Memory B cell (primary cell): Measurements from ENCODE around the gene IRF2BPL.

Experiments
- ATAC-seq: fragments of 150-1000 bp; cut with Tn5 transposase; 2 replicates; pipeline ENCODE4 v1.10.0; 2021; ENCODE audit warnings: low read depth, mild to moderate bottlenecking, moderate library complexity
- DNase-seq, 2 donors: peaks; one replicate each; pipeline ENCODE4 v3.0.0; 2022; ENCODE audit warnings: low spot score in 2 of 2
- H3K27ac Mint-ChIP-seq: one replicate; pipeline ENCODE4 v1.8.0; 2022; ENCODE audit warnings: mild to moderate bottlenecking, moderate library complexity, mixed read lengths
- H3K27me3 Mint-ChIP-seq: one replicate; pipeline ENCODE4 v1.8.0; 2022; ENCODE audit warnings: mixed read lengths
- H3K36me3 Mint-ChIP-seq: one replicate; pipeline ENCODE4 v1.8.0; 2022; ENCODE audit warnings: mild to moderate bottlenecking, mixed read lengths
- H3K4me1 Mint-ChIP-seq: one replicate; pipeline ENCODE4 v1.8.0; 2022; ENCODE audit warnings: mixed read lengths
- H3K4me3 Mint-ChIP-seq: one replicate; pipeline ENCODE4 v1.8.0; 2022; ENCODE audit warnings: mild to moderate bottlenecking, moderate library complexity, mixed read lengths
- H3K9me3 Mint-ChIP-seq: one replicate; pipeline ENCODE4 v1.8.0; 2022; ENCODE audit warnings: mixed read lengths

Gene IRF2BPL

DNA sequence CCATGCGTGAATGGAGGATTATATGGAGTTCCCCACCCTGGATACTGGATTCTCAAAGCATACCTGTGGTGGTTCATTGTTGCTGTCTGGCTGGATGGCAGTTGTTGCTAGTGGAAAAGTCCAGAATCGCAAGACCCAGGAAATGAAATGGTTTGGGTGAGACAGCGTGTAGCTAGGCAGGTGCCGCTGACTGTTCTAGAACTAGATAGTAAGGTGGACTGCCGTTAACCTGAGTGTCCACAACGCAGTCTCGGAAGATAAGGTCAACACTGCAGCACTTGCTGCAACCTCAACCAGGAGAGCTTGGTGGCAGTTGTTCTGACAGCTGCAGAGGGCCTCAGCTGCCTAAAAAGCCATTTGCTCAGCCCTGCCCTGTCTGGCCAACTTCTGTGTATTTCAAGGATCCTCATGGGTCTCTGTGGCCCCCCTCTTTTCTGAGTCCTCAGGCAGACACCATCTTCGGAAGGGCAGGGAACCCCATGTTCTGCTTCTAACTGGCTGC is 15.5 kb upstream of the IRF2BPL start:
- H3K9me3 Mint-ChIP-seq: no peaks in the 10 kb centered on the region
- DNase-seq (no peak), ATAC-seq (no peak)
- H3K27ac Mint-ChIP-seq: peak overlapping the region; percentile 49
- H3K4me1 Mint-ChIP-seq: peaks cover 22% of the 10 kb centered on the region
- H3K36me3 Mint-ChIP-seq: no peaks in the 10 kb centered on the region
- H3K4me3 Mint-ChIP-seq: no peak overlapping the region
- H3K27me3 Mint-ChIP-seq: no peaks in the 10 kb centered on the region

DNA sequence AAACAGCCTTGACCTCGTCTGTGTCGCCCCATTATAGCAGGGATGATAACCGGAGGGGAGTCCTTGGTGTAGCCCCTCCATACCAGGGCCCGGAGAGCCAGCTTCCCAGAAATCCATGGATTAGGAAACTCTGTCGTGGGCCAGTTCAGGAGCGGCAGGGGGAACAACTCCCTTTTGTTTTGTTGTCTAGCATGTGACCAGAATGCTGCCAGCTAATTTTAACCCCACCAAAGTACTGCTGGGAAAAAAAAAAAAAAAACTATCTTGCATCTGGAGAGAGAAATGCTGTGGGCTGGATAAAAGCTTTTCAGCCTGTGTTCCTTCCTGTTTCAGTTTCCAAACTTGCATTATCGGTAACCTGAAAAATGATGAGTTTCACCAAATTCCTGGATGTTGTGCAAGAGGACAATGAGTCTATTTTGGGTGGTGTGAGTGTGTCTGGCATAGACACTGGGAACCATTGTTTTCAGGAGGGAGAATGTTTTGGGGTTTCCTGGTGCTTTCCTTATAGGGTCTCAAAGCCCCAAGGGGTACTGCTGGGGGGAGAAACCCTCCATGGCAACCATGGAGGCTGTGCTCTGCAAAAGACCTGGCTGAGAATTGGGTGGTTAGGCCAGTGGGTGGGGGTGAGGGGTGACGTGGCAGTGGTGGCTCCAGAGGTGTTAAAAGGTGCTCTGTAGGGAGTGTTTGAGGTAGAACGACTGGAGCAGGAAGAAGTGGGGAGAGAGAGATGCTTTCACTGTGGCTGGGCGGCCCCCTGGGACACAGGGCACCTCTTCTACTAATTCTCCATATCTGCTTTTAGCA is 14.9 kb upstream of the IRF2BPL start:
- ATAC-seq (no peak), DNase-seq (no peak)
- Mint-ChIP-seq H3K27ac (peak overlapping the region; percentile 49), H3K36me3 (no peaks in the 10 kb centered on the region), H3K4me1 (peaks cover 22% of the 10 kb centered on the region), H3K4me3 (peak overlapping the region; percentile 27), H3K27me3 (no peaks in the 10 kb centered on the region), H3K9me3 (no peaks in the 10 kb centered on the region)

DNA sequence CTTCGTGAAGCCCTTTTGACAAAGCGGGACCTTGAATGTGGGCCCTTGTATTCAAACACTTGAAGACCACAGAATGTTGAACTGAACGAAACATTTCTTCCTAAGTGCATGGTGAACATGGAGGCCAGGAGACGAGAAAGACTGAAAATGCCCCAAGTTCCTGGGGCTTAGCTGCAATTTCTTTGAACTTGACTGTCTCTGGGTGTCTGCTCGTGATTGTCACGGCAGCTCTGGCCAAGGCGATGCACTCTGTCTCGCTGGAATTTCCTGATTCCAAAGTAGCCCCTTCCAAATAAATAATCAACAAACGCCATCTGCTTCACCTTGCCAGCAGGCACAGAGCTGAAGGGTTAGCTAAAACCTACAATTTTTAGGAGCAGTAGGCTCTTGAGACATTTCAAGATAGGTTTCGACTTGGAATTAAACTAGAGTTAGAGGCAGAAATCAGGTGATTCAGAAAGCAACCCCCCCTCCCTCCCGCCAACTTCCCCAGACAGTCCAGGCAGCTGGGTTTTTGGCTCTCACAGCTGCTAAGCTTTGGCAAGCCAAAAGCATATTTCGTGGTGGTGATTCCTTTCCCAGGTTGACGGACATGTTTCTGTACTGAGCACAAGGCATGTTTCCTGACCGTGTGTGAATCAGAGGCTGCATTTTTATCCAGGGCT is 13.5 kb upstream of the IRF2BPL start:
- Mint-ChIP-seq H3K4me1 (peaks cover 32% of the 10 kb centered on the region), H3K4me3 (no peak overlapping the region), H3K27me3 (no peaks in the 10 kb centered on the region), H3K9me3 (no peaks in the 10 kb centered on the region), H3K36me3 (no peaks in the 10 kb centered on the region), H3K27ac (peak overlapping the region; percentile 91)
- DNase-seq (no peak), ATAC-seq (no peak)

DNA sequence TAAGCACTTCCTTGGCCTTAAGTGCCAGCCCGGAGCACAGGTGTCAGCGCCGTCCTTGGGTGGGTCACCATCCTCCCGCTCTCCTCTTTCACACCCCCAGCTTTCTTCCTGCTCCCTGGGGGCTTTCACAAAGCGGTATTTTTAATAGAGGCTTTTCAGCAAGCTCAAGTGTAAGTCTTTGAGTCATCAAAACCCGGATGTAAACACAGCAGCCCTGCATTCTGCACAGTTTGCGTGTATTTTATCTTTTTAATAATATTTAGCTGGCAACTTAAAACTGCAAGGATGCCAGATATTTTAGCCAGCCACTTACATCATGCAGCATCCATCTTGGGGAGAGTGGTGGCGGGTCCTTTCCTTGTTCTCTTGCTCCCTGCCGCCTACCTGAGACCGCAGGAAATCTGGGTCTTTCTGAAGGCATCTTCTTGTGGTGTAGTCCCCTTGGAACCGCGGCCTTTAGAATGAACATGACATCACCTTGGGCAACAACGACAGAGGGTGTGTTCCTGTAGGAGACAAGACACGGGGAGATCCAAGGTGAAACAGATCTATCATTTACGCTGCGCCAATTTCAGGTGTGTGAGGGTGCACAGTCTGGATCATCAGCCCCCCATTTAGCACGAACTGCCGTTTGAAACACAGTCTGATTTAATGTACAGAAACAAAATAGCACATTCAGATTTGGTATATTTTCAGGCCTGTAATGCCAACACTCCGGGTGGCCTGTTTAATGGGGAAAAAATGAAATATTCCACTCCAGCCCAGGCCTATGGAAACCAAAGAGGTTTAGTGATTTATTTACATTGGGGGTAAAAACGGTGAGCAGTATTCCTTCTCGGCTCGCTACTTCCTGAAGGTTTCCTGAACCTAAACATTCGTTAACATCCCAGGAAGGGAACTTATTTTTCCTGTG is 12.5 kb upstream of the IRF2BPL start:
- no peaks in the 10 kb centered on the region for H3K36me3 Mint-ChIP-seq
- H3K27me3 Mint-ChIP-seq: no peaks in the 10 kb centered on the region
- DNase-seq (no peak), ATAC-seq (no peak)
- no peaks in the 10 kb centered on the region for H3K9me3 Mint-ChIP-seq
- H3K4me1 Mint-ChIP-seq: peaks cover 37% of the 10 kb centered on the region
- peak overlapping the region; percentile 79 for H3K4me3 Mint-ChIP-seq
- peak overlapping the region; percentile 91 for H3K27ac Mint-ChIP-seq

DNA sequence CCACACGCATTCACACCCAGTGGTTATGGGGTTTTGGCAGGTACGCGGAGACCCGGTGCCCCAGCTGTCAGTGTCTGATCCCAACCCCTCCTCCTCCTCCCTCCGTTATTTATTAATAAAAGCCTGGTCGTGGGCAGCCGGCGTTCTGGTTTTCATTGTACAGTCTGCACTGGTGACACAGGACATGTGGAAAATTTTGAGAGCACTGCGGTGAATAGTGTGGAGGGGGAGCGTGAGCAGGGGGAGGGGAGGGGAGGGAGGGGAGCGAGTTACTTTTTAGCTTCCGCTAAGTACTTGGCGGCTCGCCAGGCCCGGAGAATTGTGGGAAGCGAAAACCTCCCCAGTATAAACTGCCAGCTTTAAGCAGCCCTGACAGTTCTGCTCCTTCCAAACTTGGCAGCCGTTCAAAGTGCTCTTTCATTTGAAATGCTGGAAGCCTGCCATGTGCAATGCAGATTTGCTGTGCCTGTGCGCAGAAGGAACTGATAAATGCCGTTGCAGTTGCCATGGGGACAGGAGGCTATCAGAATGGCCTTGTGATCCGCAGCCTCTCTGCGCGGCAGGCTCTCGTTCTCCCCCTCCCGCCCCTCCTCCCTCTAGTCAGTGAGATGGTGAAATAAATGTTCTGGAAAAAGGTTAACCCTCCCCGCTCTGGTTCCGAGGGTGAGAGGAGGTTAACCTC is 11.7 kb upstream of the IRF2BPL start:
- ATAC-seq (peak; percentile 80), DNase-seq (peak; percentile 83 to 87)
- Mint-ChIP-seq H3K27ac (peak overlapping the region; percentile 91), H3K4me1 (peaks cover 37% of the 10 kb centered on the region), H3K4me3 (peak overlapping the region; percentile 79), H3K9me3 (no peaks in the 10 kb centered on the region), H3K27me3 (no peaks in the 10 kb centered on the region), H3K36me3 (no peaks in the 10 kb centered on the region)

DNA sequence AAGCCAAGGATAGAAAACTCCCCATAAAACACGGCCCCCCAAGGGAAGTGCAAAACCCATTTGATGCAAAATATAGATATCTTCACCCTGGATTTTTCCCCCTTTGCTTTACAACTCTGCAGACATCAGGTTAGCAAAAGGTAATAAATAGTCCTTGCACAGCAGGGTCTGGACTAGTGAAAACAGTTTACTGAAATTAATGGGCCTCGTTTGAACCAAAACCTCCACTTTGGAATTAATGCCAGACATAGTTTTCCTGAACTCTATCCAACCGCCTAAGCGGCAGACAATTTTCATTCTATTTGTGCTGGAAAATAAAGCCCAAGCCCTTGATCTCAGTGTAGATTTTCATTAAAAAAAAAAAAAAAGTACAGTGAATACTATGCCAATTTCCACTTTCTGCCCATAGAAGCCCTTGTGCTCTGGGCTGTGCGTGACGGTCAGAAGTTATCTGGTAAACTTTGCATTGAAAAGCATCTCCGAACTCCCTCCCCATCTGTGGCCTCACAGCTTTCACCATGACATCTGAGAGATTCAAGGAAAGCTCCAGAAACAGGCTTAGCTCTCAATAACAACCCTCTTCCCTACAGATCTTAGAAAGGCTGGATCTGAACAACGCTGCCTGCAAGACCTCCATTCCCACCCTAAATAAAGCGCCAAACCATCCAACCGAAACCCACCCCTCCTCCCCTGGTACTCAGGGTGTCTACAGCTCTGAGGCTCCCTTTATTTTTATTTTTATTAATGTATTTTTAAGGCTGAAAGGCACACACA is 11.0 kb upstream of the IRF2BPL start:
- no peak for ATAC-seq
- peaks cover 37% of the 10 kb centered on the region for H3K4me1 Mint-ChIP-seq
- H3K27me3 Mint-ChIP-seq: no peaks in the 10 kb centered on the region
- no peak for DNase-seq
- H3K9me3 Mint-ChIP-seq: no peaks in the 10 kb centered on the region
- peak overlapping the region; percentile 91 for H3K27ac Mint-ChIP-seq
- peak overlapping the region; percentile 79 for H3K4me3 Mint-ChIP-seq
- H3K36me3 Mint-ChIP-seq: no peaks in the 10 kb centered on the region

DNA sequence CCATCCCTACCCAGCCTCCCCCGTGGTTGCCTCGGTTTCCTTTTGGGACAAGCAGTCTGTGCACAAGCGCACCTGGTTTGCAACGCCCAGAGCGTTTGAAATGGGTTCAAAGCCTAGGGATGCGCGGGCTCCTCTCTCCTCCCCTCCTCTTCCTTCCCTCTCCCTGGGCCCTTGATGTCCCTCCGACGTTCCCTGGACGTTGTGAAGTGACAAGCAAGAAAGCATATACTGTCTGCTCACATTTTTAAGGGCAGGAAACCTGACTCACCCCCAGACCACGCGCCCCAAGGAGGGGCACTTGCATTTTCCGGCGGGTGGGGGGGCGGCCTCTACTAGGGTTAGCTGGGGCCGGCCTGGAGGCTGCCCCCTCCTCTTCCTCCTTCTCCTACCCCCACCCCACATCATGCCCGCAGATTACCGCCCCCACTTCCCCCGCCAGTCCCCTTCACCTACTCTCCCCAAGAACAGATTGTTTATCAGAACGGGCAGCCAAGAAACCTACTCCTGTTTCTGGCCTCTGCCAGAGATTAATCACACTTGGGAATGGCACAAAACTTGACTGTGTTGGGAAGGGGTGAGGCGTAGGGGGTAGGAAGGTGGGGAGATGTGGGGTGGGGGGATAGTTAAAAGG is 9.5 kb upstream of the IRF2BPL start:
- no peak for ATAC-seq
- Mint-ChIP-seq H3K36me3 (no peaks in the 10 kb centered on the region), H3K9me3 (no peaks in the 10 kb centered on the region), H3K27me3 (no peaks in the 10 kb centered on the region), H3K27ac (peak overlapping the region; percentile 31), H3K4me3 (no peak overlapping the region), H3K4me1 (peaks cover 31% of the 10 kb centered on the region)
- no peak for DNase-seq

DNA sequence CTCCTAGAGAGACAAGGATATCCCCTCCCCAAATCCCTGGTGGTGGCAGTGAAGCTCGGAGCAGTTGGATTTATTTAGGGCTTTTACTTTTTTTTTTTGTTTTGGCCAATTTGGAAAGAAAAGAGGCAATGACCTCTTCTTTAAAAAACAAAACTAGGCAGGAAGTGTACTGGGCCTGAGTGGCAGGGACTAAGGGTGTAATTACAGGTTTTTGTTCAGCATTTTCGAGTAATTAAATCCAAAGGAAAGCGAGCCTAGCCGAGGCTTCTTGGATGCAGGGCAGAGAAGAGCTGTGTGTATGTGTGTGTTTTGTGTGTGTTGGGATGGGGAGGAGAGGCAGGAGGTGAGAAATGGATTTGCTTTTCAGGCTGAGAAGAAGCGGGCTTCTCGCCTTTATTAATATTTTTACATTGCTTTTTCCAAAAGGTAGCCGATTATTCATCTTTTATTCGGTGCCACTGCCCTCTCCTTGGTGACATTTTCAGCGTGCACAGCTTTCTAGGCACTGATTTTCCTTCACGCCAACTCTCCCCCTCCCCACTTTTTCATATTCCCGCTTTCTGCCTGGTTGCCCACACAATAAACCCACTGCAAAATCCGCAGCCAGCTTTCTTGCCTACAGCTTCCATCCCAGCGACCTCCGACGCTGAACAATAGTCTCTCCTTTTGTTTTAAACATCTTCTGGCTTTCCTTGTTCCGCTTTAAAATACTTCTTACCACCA is 8.9 kb upstream of the IRF2BPL start:
- Mint-ChIP-seq H3K9me3 (no peaks in the 10 kb centered on the region), H3K36me3 (no peaks in the 10 kb centered on the region), H3K4me1 (peaks cover 32% of the 10 kb centered on the region), H3K27me3 (no peaks in the 10 kb centered on the region), H3K4me3 (no peak overlapping the region), H3K27ac (peak overlapping the region; percentile 85)
- no peak for ATAC-seq
- DNase-seq: no peak

DNA sequence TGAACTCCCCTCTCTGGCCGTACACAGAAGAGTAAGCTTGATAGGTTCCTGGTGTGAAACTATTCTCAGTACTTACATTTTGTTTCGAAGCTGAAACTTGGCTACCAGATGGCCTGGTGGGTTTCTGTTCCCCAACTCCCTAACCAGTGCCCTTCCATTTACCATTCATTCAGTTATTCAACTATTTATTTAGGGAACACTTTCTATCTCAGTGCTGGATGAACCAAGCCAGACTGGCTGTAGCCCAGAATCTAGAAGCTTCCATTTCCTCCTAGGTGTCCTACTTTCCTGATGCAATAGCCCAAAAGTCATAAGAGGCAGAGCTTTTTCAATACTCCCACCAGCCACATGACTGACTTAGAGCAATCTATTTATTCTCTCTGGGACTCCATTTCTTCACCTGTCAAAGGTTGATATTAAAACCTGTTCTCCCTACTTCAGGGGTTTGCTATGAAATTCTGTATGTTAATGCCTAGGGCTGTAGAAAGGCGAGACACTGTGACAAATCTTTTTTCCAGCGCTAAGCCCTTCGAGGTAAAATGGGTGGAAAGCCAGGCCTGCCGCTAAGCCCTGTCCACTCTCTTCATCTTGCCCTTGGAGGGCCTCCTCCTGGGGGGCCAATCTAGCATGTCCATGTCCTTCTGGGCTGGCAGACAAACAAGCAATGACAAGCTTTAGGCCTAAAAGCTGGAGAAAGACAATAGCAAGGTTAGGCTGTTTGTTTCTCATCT is 8.1 kb upstream of the IRF2BPL start:
- Mint-ChIP-seq H3K27ac (peak overlapping the region; percentile 85), H3K27me3 (no peaks in the 10 kb centered on the region), H3K9me3 (no peaks in the 10 kb centered on the region), H3K4me3 (no peak overlapping the region), H3K36me3 (no peaks in the 10 kb centered on the region), H3K4me1 (peaks cover 36% of the 10 kb centered on the region)
- no peak for DNase-seq
- ATAC-seq: no peak

DNA sequence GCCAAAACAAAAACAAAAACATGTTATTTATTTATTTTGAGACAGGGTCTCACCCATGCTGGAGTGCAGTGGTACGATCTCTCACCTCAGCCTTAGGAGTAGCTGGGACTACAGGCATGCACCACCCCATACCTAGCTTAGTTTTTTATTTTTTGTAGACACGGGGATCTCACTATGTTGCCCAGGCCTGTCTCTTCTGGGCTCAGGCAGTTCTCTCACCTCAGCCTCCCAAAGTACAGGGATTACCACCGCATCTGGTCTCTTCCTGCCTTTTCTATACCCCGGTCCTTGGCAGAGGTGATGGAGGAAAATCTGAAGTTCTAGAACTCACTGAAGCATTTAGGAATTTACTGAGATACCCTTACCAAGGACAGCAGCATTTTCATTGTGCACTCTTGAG is 6.8 kb upstream of the IRF2BPL start:
- Mint-ChIP-seq H3K4me1 (peaks cover 29% of the 10 kb centered on the region), H3K4me3 (no peak overlapping the region), H3K36me3 (no peaks in the 10 kb centered on the region), H3K27me3 (no peaks in the 10 kb centered on the region), H3K9me3 (no peaks in the 10 kb centered on the region), H3K27ac (peak overlapping the region; percentile 67)
- DNase-seq (no peak), ATAC-seq (no peak)

DNA sequence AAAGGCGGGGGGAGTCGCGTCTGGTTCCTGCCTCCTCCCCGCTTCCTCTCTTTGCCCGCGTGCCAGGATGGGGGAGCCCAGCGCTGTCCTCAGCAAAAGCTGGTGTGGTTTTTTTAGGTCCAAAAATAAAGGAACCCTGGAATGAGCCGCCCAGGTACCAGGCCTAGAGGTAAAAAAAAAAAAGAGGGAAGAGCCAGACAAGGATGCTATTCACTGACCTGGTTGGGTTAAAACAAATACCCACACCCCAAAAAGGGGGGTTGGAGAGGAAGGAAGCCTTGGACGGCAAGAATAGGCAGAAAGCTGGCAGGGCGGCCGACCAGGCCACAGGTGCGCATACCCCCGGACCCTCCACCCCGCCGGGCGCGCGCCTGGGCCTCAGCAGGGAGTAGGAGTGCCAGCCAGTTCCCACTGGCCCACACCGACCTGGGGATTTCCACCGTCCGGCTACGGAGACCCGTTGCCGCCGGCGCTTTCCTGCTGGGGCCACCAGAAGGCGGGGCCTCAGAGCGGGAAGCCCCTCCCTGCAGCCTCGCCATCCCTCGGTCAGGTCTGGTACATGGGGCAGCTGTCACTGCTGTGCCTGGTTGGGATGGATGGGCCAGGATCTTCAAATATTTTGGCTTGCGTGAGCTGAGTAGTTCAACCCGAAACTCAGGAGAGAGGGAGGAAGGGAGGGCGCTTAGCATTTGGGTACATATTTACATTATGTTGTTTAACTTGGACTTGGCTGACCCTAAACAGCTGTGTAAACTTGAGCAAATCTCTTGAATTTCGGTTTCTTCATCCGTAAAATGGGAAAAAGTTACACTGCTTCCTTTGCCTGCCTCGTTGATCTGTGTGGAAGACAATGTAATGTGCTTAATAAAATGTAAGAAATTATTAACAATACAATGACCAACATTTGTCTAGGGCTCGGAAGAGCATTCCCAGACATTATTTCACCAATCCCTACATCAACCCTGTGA is 5.4 kb upstream of the IRF2BPL start:
- peak; percentile 74 to 76 for DNase-seq
- Mint-ChIP-seq H3K27ac (peak overlapping the region; percentile 96), H3K4me3 (peak overlapping the region; percentile 91), H3K9me3 (no peaks in the 10 kb centered on the region), H3K27me3 (no peaks in the 10 kb centered on the region), H3K4me1 (peaks cover 29% of the 10 kb centered on the region), H3K36me3 (no peaks in the 10 kb centered on the region)
- peak; percentile 81 for ATAC-seq
